Activated T-cell treated with anti-CD3 and anti-CD28 coated beads for 1 hour (primary cell): ENCODE results near the gene DNTT.

Source experiments
- DNase-seq: peaks from one replicate; pipeline ENCODE4 v3.0.0-alpha.2; 2020; ENCODE audit warnings: low read depth

Gene DNTT

GRCh38 chr10:96304230-96304629, at the start of gene DNTT:
Gene DNTT (plus strand): TSS chr10:96304434. CDS start chr10:96304498, 64 bp downstream.
- DNase-seq: no peak

DNA sequence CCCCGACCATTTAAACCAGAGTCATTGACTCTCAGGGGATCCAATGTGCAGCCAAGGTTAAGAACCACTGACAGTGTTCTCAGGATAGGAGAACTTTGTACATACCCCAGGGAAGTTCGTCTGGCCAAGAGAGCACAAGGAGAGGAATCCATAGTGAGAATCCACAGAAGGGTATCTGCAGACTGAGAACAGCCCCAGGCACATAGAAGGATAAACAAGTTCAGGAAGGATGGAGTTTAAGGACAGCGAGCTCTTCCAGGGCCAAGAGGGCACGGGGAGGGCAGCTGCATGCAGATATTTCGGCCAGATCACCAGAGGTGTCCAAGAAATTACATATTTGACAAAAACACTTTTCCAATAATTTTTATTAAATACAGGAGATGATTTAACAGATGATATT, 49.3 kb upstream of the DNTT start:
- DNase-seq: no peak

GRCh38 chr10:96255549-96256333, 48.5 kb upstream of the DNTT start:
- DNase-seq: no peak

GRCh38 chr10:96257944-96258343, 46.3 kb upstream of the DNTT start:
- no peak for DNase-seq

DNA sequence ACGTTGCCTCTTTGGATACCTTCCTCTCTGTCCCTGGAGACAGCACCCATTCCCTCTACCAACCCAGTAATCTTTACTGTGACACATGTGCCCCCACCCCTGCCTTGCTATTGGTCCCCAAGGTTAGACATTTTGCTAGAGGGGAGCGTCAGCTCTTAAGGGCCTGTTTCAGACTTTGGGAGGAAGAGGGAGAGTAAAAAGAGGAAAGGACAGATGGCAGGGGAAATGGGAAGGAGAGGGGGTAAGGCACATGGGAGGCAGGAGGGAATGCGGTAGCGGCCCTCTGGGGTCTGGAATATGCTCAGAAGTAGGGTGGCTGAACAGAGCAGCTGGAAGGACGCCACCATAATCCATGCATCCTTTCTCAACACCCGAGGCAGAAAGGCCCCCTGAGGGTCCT, 45.1 kb upstream of the DNTT start:
- no peak for DNase-seq

DNA sequence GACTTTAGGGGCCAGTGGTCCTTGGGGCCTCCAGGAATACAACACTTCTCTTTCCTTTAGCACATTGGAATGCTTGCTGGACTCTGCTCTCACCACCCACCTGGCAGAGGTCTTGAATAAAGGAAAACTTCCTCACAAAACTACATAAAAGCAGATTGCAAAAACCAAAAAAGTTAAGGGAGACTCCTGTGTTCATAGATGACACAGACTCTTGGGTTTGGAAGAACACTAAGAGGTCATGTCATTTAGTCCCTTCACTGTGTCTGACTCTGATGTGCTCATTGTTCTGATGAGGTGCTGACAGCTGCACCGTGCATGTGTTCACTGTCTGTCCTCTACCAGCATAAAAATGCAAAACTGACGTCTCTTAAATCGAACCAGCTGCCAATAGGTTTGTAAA, 44.2 kb upstream of the DNTT start:
- no peak for DNase-seq

GRCh38 chr10:96261132-96261531, 43.1 kb upstream of the DNTT start:
- no peak for DNase-seq

GRCh38 chr10:96261930-96262329, 42.3 kb upstream of the DNTT start:
- DNase-seq: no peak

DNA sequence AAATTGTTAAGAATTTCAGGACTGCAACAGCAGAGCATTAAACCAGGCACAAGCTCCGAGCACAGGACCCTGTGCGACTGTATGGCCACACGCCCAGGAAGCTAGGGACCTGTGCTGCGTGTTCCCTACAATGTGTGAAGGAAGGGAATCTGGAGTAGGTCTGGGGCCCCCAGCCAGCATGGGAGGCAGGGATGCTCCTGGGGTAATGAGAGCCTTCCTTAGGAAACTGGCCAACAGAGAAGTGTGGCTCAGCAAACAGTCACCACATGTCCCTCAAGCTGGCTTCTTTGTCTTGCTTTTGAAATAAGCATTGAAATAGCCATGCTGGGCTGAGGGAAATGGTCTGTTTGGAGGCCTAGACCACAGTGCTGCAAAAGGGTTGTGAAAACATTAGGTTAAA, 41.1 kb upstream of the DNTT start:
- no peak for DNase-seq

DNA sequence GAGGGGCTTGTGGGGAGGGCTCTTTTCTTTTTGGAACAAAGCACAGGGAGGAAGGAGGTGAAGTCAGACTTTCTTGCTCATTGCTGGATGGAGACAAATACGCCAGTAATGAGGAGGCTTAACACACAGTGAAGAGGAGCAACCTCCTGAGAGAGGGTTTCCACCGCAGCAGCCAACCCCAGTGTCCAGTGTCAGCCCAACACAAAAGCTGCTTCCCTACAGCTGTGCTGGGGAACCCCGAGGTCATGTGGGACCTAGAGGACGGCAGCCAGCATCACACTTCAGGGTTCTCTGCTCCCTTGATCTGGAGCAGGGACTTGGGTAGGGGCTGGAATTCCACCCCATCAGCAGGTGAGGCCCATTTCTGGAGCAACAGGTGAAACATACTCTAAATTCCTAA, 40.6 kb upstream of the DNTT start:
- no peak for DNase-seq

DNA sequence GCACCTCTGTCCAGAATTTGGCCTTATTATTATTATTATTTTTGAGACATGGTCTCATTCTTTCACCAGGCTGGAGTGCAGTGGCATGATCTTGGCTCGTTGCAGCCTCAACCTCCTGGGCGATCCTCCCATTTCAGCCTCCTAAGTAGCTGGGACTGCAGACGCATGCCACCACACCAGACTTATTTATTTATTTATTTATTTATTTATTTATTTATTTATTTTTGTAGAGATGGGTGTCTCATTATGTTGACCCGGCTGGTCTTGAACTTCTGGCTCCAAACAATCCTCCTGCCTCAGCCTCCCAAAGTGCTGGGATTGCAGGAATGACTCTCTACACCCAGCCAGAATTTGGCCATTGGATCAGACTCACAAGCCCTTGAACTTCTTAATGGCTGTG, 39.3 kb upstream of the DNTT start:
- no peak for DNase-seq

- DNase-seq: no peak
These were observed 38.0 kb upstream of the DNTT start for GRCh38 chr10:96266118-96266770.

GRCh38 chr10:96267234-96267705, 37.0 kb upstream of the DNTT start:
- DNase-seq: no peak

GRCh38 chr10:96268341-96268909, 35.8 kb upstream of the DNTT start:
- DNase-seq: no peak

DNA sequence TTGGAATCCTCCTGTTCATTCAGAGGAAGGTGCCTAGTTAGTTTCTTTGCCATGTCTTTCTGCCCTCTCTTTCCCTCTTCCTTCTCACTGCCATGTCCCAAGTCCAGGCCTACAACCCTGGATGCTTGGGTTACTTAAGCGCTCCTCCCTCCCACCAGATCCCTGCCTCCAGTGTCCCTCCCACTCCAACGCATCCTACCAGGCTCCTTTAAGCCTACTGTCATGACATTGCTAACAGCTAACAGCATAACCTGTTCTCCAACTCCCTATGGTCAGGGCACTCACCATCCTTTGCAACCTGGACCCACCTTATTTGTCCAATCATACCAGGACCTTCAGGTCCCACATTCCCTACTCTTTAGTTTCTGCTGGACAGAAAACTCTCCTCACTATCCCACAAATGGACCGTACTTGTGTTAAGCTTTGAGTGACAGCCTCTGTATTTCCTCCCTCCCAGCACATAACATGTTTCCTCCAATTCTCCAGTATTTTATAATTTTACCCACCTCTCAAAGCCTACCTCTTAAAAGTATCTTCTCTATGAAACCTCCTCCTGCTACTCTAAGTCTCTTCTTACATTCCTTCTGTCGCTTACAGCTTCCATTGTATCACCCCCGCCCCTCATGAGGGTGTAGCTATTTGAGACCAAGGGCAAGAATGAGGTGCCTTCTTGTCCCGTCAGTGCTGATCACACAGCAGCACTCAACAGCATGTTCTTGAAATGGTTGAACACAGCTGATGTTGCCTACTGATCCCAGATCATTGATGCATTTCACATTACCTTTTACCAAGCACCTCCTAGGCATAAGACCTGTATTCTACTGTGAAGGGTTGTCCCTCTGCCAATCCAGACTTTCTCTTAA, 34.6 kb upstream of the DNTT start:
- no peak for DNase-seq

GRCh38 chr10:96270571-96270970, 33.7 kb upstream of the DNTT start:
- DNase-seq: no peak

- DNase-seq: no peak
These were observed 33.0 kb upstream of the DNTT start, which contains the start of gene BLNK for GRCh38 chr10:96271016-96271815. Gene BLNK (minus strand): TSS chr10:96271569. CDS start chr10:96271398, 171 bp downstream.

DNA sequence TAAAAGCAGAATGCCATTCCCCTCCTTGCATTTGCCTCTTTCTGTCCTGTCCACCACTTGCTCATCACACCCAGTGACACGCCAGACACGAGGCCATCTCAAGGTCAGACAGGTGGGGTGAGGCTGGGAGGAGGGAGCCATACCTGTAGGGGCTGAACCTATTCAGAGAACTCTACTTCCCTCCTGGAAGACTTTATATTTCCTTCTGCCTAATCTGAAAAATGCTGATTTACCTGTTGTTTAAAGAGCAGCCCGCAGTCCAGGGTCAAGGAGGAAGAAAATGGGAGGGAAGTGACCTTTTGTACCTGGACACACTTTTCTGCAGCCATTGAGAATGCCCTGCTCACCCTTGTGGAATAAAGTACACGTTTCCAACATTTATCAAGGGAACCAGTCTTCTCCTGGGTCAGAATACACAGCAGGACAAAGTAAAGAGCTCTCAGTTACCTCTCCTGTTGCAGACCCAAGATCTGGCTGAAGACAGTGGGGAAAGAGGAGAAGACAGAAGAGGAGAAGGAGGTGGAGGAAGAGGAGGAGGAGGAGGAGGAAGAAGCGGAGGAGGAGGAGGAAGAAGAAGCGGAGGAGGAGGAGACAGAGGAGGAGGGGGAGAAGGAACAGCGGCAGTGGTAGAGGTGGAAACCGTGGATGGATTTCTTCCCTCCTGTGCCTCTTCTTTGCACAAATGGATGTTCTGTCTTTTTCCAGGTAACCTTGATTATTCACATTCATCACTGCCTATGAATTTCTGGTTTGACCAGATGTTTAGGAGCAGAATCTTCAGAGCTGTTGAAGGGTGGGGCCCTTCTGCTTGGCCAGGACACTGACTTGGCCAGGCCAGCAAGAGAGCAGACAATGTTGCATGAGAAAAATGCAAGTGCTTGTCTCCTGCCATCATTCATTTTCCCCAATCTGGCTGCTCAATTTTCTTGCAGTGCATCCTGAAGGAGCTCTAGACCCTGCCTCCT, 31.6 kb upstream of the DNTT start:
- DNase-seq: no peak

- no peak for DNase-seq
These were observed 28.4 kb upstream of the DNTT start for GRCh38 chr10:96275685-96276418.
